ENCODE results near the gene RSPH10B2.
"Not testable (repeated sequence)": the region's sequence is repeated elsewhere in the genome, so short reads cannot be mapped to it uniquely, and the experiment has no call there.

RSPH10B2 gene

DNA sequence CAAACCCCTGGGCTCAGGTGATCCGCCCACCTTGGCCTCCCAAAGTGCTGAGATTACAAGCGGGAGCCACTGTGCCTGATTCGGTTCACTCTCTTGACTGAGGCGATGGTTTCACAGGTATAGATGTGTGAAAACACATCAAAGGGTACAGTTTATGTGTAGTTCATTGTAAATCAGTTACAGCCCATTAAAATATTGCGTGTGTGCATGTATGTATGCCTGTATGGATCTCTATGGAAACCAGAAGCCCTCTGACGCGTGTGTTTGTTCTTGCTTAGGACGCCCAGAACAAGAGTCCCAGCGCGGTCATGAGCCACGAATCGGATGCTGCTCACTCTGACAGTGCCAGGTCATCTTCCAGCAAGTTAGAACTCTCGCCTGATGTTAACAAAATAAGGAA, 35.5 kb downstream of the RSPH10B2 start:
- not testable (repeated sequence) for DNase-seq (ENCODE audit: low read depth in 2 of 2)

DNA sequence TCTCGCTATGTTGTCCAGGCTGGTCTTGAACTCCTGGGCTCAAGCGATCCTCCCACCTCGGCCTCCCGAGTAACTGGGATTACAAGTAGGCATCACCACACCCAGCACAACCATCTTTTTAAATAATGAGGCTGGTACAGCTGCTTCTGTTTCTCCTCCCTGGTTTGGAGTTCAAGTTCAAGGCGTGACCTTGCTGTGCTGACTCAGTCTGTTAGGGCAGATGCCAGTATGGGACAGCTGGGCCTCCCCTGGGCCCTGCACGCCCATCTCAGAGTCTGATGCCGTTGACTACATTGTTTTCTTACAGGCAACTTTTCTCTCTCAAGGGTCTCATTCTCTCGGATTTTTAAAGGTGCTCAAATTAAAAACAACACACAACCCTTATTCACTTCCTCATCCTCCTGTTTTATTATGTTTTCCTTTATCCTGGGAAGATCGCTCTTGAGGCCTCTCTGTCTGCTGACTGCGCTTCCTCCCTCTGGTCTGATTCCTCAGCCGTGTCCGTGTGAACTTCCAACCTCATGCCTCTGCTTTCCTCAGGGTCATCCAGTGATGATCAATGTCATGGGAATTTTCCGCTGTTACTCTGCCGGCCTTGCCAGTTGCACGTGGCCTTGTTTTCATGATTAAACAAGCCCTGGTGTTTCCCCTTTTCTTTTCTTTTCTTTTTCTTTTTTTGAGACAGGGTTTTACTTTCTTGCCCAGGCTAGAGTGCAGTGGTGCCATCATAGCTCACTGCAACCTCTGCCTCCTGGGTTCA, 38.4 kb downstream of the RSPH10B2 start:
- not testable (repeated sequence) for DNase-seq (ENCODE audit: low read depth in 2 of 2)

DNA sequence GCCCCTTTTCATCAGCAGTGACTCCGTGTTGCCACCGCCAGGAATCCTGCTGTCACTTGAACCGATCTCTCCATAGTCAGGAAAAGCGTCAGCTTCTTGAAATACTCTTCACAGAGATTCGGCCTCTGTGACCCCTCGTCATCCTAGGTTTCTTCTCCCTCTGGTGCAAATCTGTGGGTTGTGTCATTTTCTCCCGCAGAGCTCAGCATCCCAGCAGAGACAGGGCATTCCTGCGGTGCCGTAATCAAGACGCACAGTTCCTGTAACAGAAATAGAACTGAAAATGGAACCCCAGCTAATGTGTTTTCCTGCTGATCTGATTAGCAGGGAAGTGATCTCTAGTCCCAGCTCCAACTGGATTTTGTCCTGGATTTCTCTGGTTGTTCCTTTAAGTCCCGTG, 40.4 kb downstream of the RSPH10B2 start:
- DNase-seq (ENCODE audit: low read depth in 2 of 2) = not testable (repeated sequence)

DNA sequence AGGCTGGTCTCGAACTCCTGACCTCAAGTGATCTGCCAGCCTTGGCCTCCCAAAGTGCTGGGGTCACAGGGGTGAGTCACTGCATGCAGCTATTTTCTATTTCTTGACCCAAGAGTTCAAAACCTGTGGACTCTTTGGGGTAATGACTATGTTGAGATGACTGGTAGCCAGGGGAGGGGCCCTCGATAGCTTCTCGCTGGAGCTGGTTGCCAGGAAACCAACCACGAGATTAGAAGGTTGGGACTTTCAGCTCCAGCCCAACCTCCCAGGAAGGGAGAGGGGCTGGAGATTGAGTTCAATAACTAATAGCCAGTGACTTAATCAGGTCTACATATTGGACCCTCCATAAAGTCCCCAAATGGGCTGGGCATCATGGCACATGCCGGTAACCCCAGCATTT, 43.3 kb downstream of the RSPH10B2 start:
- DNase-seq (ENCODE audit: low read depth in 2 of 2) = not testable (repeated sequence)

DNA sequence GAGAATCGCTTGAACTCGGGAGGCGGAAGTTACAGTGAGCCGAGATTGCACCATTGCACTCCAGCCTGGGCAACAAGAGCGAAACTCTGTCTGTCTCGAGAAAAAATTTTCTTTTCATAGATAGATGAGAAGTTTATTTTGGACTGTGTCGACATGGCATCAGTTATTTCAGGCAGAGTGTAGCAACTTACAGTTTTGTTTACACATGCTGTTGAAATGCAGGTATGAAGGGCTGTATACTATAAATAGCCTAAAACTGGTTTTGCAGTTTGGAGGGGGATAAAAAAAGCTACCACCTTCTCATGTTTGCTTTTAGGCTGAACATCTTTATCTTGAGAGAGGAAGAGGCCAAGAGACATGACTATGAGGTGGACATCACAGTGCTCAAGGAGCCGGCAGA, 44.1 kb downstream of the RSPH10B2 start:
- not testable (repeated sequence) for DNase-seq (ENCODE audit: low read depth in 2 of 2)

DNA sequence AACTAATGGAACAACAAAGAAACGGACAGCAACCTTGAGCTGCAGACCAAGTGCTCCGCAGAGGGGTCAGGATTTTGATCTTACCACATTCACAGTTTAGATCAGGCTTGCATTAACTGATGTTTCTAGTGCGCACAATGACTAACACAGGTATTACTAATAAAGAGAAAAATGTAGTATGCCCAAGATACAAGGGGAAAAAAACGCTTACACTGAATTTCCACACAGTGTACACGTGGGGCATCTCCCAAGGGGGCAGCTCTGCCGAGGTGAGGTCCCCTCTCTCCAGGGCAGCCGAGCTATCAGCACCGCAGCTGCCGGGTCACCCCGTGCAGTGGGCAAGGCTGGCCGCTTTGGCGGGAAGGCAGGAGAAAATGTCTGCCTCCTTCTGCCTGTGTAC, 46.0 kb downstream of the RSPH10B2 start:
- not testable (repeated sequence) for DNase-seq (ENCODE audit: low read depth in 2 of 2)

DNA sequence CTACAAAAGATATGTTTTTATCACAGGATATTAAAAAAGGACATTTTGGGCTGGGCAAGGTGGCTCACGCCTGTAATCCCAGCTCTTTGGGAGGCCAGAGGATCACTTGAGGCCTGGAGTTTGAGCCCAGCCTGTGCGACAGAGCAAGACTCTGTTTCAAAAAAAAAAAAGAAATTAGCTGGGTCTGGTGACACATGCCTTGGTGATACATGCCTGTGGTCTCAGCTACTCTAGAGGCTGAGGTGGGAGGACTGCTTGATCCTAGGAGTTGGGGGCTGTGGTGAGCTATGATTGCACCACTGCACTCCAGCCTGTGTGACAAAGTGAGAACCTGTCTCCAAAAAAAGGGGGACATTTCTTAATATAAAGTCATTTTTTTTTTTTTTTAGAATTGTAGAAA, 46.4 kb downstream of the RSPH10B2 start:
- DNase-seq (ENCODE audit: low read depth in 2 of 2) = not testable (repeated sequence)

DNA sequence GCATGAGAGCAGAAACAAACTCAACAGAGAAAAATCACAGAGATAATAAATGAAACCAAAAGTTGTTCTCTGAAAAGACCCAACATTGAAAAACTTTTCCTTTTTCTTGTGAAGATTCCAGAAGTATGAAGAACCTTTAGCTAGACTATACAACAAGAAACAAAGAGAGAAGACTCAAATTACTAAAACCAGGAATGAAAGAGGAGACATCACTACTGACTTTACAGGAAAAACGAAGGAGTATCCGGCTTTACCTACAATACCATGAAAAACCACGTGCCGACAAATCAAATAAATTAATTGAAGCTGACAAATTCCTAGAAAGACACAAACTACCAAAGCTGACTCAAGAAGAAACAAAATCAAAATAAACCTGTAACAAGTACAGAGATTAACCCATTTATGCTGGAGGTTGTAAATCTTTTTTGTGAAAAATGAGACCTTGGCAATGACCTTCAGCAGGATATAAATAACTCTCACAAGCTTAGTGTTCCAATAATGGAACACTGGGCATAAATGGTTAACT, 53.6 kb downstream of the RSPH10B2 start:
- DNase-seq (ENCODE audit: low read depth in 2 of 2) = not testable (repeated sequence)

DNA sequence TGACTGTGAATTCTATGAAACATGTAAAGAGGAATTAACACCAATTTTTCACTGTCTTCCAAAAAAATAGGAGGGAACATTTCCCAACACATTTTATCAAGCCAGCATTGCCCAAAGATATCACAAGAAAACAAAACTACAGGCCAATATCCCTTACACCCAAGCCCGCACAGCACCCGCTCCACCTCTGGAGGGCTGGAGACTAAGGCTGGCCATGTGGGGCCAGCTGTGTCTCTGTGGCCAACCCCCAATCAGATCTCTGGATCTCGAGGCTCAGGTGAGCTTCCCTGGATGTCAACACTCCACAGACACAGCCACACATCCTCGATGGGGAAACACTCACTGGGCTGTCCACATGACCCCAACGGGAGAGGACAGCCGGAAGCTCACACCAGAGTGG, 54.1 kb downstream of the RSPH10B2 start:
- DNase-seq (ENCODE audit: low read depth in 2 of 2) = not testable (repeated sequence)

DNA sequence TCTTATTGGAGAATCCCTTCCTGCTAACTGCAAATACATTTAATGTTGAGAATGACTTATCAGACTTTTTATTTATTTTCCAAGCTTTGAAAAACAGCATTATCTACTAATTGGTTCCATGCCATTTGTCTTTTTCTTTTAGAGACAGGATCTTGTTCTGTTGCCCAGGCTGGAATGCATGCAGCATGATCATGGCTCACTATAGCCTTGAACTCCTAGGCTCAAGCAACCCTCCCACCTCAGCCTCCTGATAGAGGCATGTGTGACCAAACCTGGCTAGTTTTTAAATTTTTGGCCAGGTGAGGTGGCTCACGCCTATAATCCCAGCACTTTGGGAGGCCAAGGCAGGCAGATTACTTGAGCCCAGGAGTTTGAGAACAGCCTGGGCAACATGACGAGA, 59.1 kb downstream of the RSPH10B2 start:
- not testable (repeated sequence) for DNase-seq (ENCODE audit: low read depth in 2 of 2)

DNA sequence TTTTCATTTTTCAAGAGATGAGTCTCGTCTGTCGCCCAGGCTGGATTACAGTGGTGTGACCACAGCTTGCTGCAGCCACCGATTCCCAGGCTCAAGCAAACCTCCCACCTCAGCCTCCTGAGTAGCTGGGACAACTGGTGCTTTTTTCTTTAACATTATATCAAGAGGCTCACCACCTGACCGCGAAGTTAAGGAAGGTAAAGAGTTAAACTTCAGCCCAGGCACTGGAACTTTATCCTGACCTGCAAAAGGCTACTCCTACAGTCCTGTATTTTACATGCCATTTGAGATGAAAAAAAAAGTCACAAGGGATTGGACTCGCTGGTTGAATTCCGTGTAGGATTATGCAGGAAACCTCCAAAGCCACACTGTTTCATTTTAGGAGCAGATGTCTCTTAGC, 61.6 kb downstream of the RSPH10B2 start:
- not testable (repeated sequence) for DNase-seq (ENCODE audit: low read depth in 2 of 2)

DNA sequence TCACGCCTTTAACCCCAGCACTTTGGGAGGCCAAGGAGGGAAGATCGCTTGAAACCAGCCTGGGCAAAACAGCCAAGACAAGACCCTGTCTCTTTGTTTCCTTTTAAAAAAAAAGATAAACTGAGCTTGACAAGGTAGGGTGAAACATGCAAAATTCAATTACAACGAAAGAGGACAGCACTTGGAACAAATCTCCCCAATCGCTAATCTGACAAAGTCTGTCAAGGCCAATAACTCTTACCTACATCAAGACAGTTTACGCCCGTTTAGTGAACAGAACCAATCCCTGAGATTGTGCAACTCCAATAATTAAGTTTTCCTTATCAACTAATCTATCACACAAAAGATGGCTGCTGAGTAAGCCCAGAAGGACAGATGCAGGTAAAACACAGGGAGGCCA, 67.7 kb downstream of the RSPH10B2 start:
- not testable (repeated sequence) for DNase-seq (ENCODE audit: low read depth in 2 of 2)

DNA sequence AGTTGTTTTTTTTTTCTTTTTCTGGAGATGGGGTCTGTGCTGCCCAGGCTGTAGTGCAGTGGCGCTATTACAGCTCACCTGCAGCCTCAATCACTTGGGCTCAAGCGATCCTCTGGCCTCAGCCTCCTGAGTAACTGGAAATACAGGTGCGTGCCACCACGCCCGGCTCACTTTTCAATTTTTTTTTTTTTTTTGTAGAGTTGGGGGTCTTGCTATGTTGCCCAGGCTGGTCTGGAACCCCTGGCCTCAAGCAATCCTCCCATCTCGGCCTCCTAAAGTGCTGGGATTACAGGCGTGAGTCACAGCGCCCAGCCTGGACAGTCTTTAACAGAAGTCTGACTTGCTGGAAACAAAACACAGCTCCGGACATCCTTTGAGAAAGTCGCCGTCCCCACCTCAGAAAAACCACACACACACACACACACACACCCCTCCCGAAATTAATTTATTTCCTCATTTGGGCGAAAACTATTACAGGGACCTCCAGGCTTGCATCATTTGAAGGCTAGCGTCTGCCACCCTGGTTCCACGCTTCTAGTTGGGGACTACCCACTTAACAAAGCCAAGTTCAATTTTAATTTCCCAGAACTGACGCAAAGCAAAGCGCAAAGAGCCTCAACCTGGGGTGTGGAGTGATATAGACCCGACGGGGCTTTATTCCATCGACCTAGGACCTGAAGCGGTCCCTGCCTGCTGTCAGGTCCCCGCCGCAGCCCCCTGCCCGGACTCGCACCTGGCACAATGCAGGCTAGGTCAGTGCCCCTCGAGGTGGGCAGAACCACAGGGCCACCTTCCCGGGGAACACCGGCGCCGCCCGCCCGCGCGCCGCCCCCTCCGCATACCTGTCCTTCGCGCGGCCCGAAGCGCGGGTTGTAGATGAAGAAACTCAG, 71.6 kb downstream of the RSPH10B2 start:
- DNase-seq (ENCODE audit: low read depth in 2 of 2) = not testable (repeated sequence)

DNA sequence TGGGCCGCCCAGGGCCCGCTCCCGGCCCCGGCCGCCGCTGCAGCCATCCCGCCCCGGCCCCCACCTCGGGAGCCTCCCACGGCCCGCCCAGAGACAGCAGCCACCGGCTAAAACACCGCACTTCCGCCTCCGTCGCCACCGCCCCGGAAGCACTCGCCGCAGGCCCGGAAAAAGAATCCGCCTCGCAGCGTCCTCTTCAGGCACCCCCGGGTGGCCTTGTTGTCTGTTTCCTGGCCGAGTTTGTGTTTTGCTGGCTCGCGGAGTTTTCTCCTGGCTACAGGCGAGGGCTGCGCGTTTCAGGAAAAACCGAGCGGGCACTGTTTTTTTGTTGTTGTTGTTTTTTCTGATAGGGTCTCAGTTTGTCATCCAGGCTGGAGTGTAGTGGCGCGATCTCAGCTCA, 72.2 kb downstream of the RSPH10B2 start, which contains the start of gene CCZ1B:
CCZ1B (minus strand) TSS at position 125 of the 400 bp plus-strand sequence; CDS start at position 47, 78 bp downstream.
- DNase-seq (ENCODE audit: low read depth in 2 of 2) = peak; percentile 71 to 73

DNA sequence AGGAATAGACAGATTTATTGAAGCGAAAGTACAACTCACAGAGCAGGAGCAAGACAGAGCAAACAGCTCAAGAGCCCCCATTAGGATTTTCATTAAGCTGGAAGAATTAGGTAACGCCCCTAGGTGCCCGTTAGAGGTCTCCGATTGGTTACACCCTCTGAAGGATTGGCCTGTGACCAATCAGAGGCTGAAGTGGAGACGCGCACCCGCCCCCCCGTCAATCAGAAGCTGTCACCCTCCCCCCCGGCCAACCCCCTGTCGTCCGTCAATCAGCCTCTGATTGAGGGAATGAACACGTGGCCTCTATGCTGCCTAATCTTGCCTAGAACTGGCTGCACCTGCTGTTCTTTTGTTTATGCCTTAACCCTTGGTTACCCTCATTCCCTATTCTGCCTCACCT, 73.3 kb downstream of the RSPH10B2 start:
- not testable (repeated sequence) for DNase-seq (ENCODE audit: low read depth in 2 of 2)

DNA sequence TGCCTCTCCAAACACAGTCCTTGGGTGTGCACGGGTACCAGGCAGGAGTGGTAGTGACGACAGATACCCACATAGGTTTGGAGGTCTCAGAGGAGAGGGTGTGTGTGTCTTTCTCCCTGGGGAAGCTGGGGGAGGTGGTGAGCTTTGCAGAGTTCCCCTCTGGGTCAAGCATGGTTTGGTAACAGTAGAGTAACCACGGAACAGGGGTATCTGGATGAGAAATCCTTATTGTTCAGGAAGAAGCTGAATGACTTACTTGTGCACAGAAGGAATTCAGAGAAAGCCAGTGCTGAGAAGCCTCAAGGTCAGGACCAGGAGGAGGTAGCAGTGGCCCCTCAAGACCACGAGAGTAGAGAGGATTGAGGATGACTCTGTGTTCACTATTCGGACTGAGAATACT, 75.7 kb downstream of the RSPH10B2 start:
- DNase-seq (ENCODE audit: low read depth in 2 of 2) = not testable (repeated sequence)

DNA sequence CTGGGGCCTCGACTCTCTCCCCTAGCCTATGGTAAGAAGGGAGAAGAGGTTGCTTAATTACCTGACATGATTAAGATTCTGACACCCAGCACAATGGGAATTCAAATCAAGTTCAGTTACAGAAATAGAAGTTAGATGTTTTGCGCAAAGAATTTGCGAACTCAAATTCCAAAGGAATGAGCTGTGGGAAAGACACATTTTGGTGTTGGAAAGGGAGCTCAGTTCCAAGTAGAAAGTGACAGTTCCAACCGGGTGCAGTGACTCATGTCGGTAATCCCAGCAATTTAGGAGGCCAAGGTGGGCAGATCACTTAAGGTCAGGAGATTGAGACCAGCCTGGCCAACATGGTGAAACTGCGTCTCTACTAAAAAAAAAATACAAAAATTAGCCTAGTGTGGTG, 76.1 kb downstream of the RSPH10B2 start:
- not testable (repeated sequence) for DNase-seq (ENCODE audit: low read depth in 2 of 2)

DNA sequence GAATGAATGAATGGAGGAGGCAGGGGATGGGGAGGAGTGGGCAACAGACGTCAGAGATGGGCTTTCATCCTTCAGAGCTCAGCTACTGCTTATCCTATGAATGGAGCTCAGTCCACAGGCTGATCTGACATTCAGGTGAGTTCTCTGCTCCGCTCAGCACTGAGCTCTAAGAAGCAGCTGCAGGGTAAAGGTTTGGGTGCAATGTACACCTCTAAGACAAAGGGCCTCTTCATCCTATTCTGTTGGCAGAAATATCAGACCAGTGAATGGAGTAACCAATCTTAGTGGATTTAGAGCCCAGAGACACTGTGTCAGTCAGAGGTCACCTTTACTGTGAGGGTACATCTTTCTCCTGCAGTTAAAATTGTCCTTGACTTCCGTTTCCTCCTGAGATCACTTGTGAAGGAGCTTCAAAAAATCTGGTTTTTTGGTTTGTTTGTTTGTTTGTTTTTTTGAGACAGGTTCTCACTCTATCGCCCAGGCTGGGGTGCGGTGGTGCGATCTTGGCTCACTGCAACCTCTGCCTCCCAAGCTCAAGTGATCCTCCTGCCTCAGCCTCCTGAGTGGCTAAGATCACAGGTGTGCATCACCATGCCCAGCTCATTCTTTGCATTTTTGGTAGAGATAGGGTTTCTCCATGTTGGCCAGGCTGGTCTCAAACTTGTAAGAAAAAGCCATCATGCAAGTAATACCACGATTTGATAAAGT, 77.3 kb downstream of the RSPH10B2 start:
- no peak for DNase-seq (ENCODE audit: low read depth in 2 of 2)

DNA sequence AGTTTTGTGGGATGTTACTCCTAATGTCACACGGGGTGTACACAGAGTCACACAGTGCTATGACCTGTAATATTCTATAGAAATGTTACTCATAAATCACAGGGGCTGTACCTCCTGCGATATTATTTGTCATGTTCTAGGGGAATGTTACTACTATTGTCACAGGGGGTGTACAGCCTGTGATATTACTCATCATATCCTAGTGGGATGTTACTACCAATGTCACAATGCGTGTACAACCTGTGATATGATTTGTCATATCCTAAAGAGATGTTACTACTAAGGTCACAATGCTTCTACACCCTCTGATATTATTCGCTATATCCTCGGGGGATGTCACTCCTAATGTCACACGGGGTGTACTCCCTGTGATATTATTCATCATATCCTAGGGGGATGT, 79.7 kb downstream of the RSPH10B2 start:
- no peak for DNase-seq (ENCODE audit: low read depth in 2 of 2)

DNA sequence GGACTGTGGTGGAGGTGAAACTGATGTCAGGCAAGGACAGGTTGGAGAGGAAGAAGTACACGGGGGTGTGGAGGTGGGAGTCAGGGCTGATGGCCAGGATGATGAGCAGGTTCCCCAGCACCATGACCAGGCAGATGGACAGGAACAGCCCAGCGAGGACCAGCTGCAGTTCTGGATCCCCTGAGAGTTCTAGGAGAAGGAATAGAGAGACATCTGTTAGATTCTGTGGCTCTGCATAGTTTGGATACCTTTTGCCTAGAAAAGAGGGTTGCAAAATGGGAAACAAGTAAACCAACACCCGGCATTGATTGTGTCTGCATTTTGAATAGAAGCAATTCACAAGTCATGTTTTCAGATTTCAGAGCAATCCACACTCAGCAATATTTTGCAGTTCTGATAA, 81.6 kb downstream of the RSPH10B2 start:
- DNase-seq (ENCODE audit: low read depth in 2 of 2) = not testable (repeated sequence)

DNA sequence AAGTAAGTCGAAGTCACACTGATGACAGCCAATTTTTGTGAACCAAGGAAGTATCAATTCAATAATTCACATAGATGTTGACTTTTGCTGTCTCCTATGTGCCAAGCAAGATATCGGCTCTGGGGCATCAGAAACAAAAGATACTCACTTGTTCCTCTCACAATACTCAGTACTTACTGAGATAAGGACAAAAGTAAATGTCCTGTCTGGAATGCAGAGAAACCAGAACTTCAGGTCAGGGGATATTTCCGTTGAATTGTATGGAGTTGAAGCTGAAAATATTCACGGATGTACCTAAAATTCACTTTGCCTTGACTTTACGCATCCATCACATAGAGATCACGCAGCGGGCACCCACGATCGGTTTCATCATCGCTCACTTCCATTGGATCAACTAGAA, 83.2 kb downstream of the RSPH10B2 start:
- not testable (repeated sequence) for DNase-seq (ENCODE audit: low read depth in 2 of 2)

Measured in stimulated activated CD4-positive, alpha-beta T cell treated with anti-CD3 and anti-CD28 coated beads, Interleukin-1b, Interleukin-23, amount 100 ng/mL, for 4 hours (primary cell).